ENCODE data around the gene RAB28. TPM values are rescaled to one million over a fixed set of nuclear protein-coding genes. Genes with fewer than 3 reads are reported as not detected.

The RAB28 gene
- polyA plus RNA-seq, 1 donor (not counting 4 experiments of a cell fraction or from before 2014, with no cell fraction given): 19.7 TPM

- Histone ChIP-seq H3K4me1 (ENCODE audit: control insufficient read depth, extremely low read depth, insufficient read depth, low read length) (no peaks in the 10 kb centered on the region), H3K9me3 (ENCODE audit: control insufficient read depth, low read depth, low read length) (no peaks in the 10 kb centered on the region), H3K27me3 (ENCODE audit: control insufficient read depth, extremely low read depth, insufficient read depth, low read length) (no peaks in the 10 kb centered on the region), H3K4me3 (ENCODE audit: control insufficient read depth in 2 of 3, extremely low read depth in 1 of 3, insufficient read depth in 2 of 3, low read depth in 1 of 3, low read length in 3 of 3) (no peak overlapping the region), H3K79me2 (ENCODE audit: control insufficient read depth, insufficient read depth, low read length) (no peaks in the 10 kb centered on the region), H3K27ac (ENCODE audit: control insufficient read depth, insufficient read depth, low read length) (no peak overlapping the region), H4K20me1 (ENCODE audit: control insufficient read depth, extremely low read depth, insufficient read depth, low read length) (no peaks in the 10 kb centered on the region), H3K4me2 (ENCODE audit: control insufficient read depth, extremely low read depth, insufficient read depth, low read depth, low read length) (no peak overlapping the region), H3K9me1 (ENCODE audit: control insufficient read depth, extremely low read depth, insufficient read depth, low read length) (no peaks in the 10 kb centered on the region), H2AFZ (ENCODE audit: control insufficient read depth, low read length) (no peak overlapping the region), H3K36me3 (ENCODE audit: control insufficient read depth in 2 of 2, extremely low read depth in 1 of 2, insufficient read depth in 2 of 2, low read length in 2 of 2) (no peaks in the 10 kb centered on the region), H3K9ac (ENCODE audit: control insufficient read depth, extremely low read depth, insufficient read depth, low read length) (no peak overlapping the region)
- dilution Hi-C loops (cut with MboI; ENCODE audit: extremely low pct_ligation_motif_present, low sequenced_read_pairs): no loop called here
- FAIRE-seq (no peak), DNase-seq (ENCODE audit: low read depth, low spot score) (no peak)
- no peak for TF ChIP-seq CTCF (optimal IDR thresholded peaks at IDR 0.05 in 1 of 3, IDR thresholded peaks at IDR 0.05 in 1 of 3, conservative IDR thresholded peaks at IDR 0.05 in 1 of 3; ENCODE audit: extremely low read depth in 1 of 3, insufficient read depth in 2 of 3, low read length in 3 of 3)
- no peak for TF ChIP-seq EZH2 (IDR thresholded peaks at IDR 0.05; ENCODE audit: low read length)
These were observed 160.2 kb downstream of the RAB28 start for GRCh38 chr4:13323921-13324320.

GRCh38 chr4:13322681-13323101 lies 161.4 kb downstream of the RAB28 start:
- no peak overlapping the region for H3K4me2 ChIP-seq (ENCODE audit: control insufficient read depth, extremely low read depth, insufficient read depth, low read depth, low read length)
- peak; percentile 13 for DNase-seq (ENCODE audit: low read depth, low spot score)
- FAIRE-seq: no peak

More at GRCh38 chr4:13322681-13323101, 161.4 kb downstream of the RAB28 start:
- H3K4me3 ChIP-seq (ENCODE audit: control insufficient read depth in 2 of 3, extremely low read depth in 1 of 3, insufficient read depth in 2 of 3, low read depth in 1 of 3, low read length in 3 of 3): no peak overlapping the region
- no peaks in the 10 kb centered on the region for H3K79me2 ChIP-seq (ENCODE audit: control insufficient read depth, insufficient read depth, low read length)
- H2AFZ ChIP-seq (ENCODE audit: control insufficient read depth, low read length): no peak overlapping the region
- H3K9me1 ChIP-seq (ENCODE audit: control insufficient read depth, extremely low read depth, insufficient read depth, low read length): no peaks in the 10 kb centered on the region
- dilution Hi-C loops (cut with MboI; ENCODE audit: extremely low pct_ligation_motif_present, low sequenced_read_pairs): no loop called here
- H3K9me3 ChIP-seq (ENCODE audit: control insufficient read depth, low read depth, low read length): no peaks in the 10 kb centered on the region
- no peak overlapping the region for H3K27ac ChIP-seq (ENCODE audit: control insufficient read depth, insufficient read depth, low read length)
- H3K9ac ChIP-seq (ENCODE audit: control insufficient read depth, extremely low read depth, insufficient read depth, low read length): no peak overlapping the region
- H4K20me1 ChIP-seq (ENCODE audit: control insufficient read depth, extremely low read depth, insufficient read depth, low read length): no peaks in the 10 kb centered on the region
- no peak for TF ChIP-seq CTCF (optimal IDR thresholded peaks at IDR 0.05 in 1 of 3, IDR thresholded peaks at IDR 0.05 in 1 of 3, conservative IDR thresholded peaks at IDR 0.05 in 1 of 3; ENCODE audit: extremely low read depth in 1 of 3, insufficient read depth in 2 of 3, low read length in 3 of 3)
- no peak for TF ChIP-seq EZH2 (IDR thresholded peaks at IDR 0.05; ENCODE audit: low read length)
- H3K4me1 ChIP-seq (ENCODE audit: control insufficient read depth, extremely low read depth, insufficient read depth, low read length): no peaks in the 10 kb centered on the region
- no peaks in the 10 kb centered on the region for H3K36me3 ChIP-seq (ENCODE audit: control insufficient read depth in 2 of 2, extremely low read depth in 1 of 2, insufficient read depth in 2 of 2, low read length in 2 of 2)
- H3K27me3 ChIP-seq (ENCODE audit: control insufficient read depth, extremely low read depth, insufficient read depth, low read length): no peaks in the 10 kb centered on the region

Other genes starting within 250 kb of the RAB28 start
- gene NKX3-2, start 60.2 kb upstream of the RAB28 start, polyA plus RNA-seq: 0.01 to 0.04 TPM (median 0.02 TPM) in 3 replicates
- gene BOD1L1, start 143.4 kb upstream of the RAB28 start, polyA plus RNA-seq: 14.3 to 20.6 TPM (median 17.8 TPM) in 3 replicates